Duodenal mucosa (tissue), 2 donors: ENCODE results near the gene WDR33.

Experiments
- H3K27ac ChIP-seq: one replicate; pipeline ENCODE4 v1.7.0; 2013; ENCODE audit warnings: low read depth, low read length
- H3K27me3 ChIP-seq, 2 donors: one replicate each; pipeline ENCODE4 v1.7.0; 2013; ENCODE audit warnings: low read length in 2 of 2, control low read depth in 1 of 2; ENCODE audit not compliant: insufficient read depth in 2 of 2, control insufficient read depth in 1 of 2
- H3K36me3 ChIP-seq, 2 donors: one replicate each; pipeline ENCODE4 v1.7.0; 2013; ENCODE audit warnings: low read length in 2 of 2, control low read depth in 1 of 2; ENCODE audit not compliant: insufficient read depth in 2 of 2, control insufficient read depth in 1 of 2
- H3K4me1 ChIP-seq, 2 donors: one replicate each; pipeline ENCODE4 v1.7.0; 2013; ENCODE audit warnings: low read length in 2 of 2, control low read depth in 1 of 2; ENCODE audit not compliant: insufficient read depth in 2 of 2, control insufficient read depth in 1 of 2
- H3K4me3 ChIP-seq, 2 donors: one replicate each; pipeline ENCODE4 v1.7.0; 2013; ENCODE audit warnings: low read length in 2 of 2, low read depth in 1 of 2
- H3K9ac ChIP-seq, 2 donors: one replicate each; pipeline ENCODE4 v1.7.0; 2013; ENCODE audit warnings: low read length in 2 of 2, low read depth in 1 of 2
- H3K9me3 ChIP-seq, 2 donors: one replicate each; pipeline ENCODE4 v1.7.0; 2013; ENCODE audit warnings: low read length in 2 of 2, control low read depth in 1 of 2; ENCODE audit not compliant: control insufficient read depth in 1 of 2

WDR33 gene

GRCh38 chr2:127658146-127658545, 152.8 kb downstream of the WDR33 start:
- H3K9ac ChIP-seq, result no peak overlapping the region
- H3K4me1 ChIP-seq, result peaks cover 0 to 14% of the 10 kb centered on the region in 2 donors
- no peaks in the 10 kb centered on the region for H3K36me3 ChIP-seq
- H3K4me3 ChIP-seq, result no peak overlapping the region
- H3K27ac ChIP-seq, result no peak overlapping the region
- H3K9me3 ChIP-seq, result no peaks in the 10 kb centered on the region
- peaks cover 2 to 5% of the 10 kb centered on the region in 2 donors for H3K27me3 ChIP-seq

- Histone ChIP-seq H3K27me3 (no peaks in the 10 kb centered on the region), H3K4me3 (no peak overlapping the region), H3K9ac (no peak overlapping the region), H3K27ac (no peak overlapping the region), H3K36me3 (no peaks in the 10 kb centered on the region), H3K4me1 (peaks cover 0 to 14% of the 10 kb centered on the region in 2 donors), H3K9me3 (no peaks in the 10 kb centered on the region)
Observed at GRCh38 chr2:127657232-127657595, 153.8 kb downstream of the WDR33 start.

GRCh38 chr2:127656569-127657231, 154.3 kb downstream of the WDR33 start:
- Histone ChIP-seq H3K9me3 (no peaks in the 10 kb centered on the region), H3K4me1 (peaks cover 0 to 14% of the 10 kb centered on the region in 2 donors), H3K4me3 (no peak overlapping the region), H3K27me3 (no peaks in the 10 kb centered on the region), H3K27ac (no peak overlapping the region), H3K36me3 (no peaks in the 10 kb centered on the region), H3K9ac (no peak overlapping the region)

DNA sequence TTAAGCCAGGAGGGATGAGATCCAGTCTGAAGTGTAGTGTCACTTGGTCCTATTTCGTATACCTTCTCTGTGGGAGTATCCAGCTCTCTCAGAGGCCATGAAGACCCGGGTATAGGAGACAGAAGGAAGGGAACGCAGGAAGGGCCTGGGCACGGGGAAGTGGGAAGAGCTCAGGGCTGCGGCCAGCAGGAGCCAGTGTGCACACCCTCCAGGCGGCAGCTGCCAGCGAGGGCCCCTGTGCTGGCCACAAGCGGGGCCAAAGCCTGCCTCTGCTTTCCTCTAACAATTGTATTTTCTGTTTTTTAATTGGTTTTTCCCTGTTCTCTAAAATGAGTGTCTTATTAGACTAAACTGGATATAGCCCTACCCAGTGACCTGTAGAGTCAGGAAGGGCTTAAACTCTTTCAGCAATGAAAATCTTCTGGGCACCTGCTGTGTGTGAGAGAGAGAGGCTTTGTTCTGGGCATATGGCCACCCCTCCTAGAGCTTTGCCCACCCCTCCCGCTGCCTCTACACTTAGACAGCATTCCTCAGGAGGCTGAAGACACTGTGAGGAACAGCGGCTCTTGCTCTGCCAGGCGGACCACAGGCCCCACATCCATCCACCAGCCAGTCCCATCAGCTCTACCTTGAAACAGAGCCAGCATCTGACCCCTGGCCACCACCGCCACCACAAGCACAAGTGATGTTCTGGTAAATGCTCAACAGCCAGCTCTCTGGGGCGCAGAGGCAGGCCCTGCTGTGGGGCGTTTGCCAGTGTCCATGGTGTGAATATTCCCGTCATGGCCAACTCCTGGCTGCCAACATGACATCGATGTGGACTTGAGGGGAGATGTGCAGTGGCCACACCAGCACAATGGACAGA, 155.5 kb downstream of the WDR33 start:
- Histone ChIP-seq H3K9ac (no peak overlapping the region), H3K9me3 (no peaks in the 10 kb centered on the region), H3K36me3 (no peaks in the 10 kb centered on the region), H3K27me3 (no peaks in the 10 kb centered on the region), H3K4me1 (peaks cover 0 to 11% of the 10 kb centered on the region in 2 donors), H3K27ac (no peak overlapping the region), H3K4me3 (no peak overlapping the region)

- Histone ChIP-seq H3K9me3 (no peaks in the 10 kb centered on the region), H3K36me3 (no peaks in the 10 kb centered on the region), H3K4me3 (no peak overlapping the region), H3K4me1 (peaks cover 0 to 11% of the 10 kb centered on the region in 2 donors), H3K27ac (no peak overlapping the region), H3K9ac (no peak overlapping the region), H3K27me3 (no peaks in the 10 kb centered on the region)
Observed at GRCh38 chr2:127654838-127655175, 156.2 kb downstream of the WDR33 start.

DNA sequence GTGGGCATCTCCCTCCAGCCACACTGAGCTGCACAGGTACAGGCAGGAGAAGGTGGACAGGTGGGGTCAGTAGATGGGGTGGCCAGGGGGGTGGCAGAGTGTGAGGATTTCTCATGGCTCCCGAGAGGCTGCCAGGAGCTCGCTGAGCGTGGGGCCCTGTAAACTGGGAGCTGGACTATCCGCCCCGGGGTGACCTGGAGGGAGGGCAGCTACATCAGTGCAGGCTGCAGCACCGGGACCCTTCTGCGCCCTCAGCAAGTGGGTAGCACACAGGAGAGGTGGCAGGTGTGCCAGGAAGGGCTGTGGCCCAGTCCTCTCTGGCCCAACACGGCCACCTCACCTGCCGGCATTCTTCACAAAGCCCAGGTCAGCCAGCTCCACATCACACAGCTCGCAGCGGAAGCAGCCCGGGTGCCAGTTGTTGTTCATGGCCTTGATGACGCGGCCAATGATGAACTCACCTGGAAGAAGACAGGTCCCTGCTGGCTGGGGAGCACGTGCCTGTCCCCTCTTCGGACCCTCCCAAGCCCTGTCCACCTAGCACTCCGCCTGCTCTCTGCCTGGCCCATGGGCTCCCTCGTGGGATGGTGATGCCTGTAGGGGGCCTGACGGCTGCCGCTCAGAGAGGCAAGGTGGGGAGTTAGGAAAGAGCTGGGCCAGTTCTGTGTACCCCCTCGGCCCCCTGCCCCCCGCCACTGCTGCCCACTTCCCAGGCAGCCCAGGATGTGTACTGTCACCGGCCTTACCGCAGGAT, 156.7 kb downstream of the WDR33 start:
- Histone ChIP-seq H3K9me3 (no peaks in the 10 kb centered on the region), H3K9ac (no peak overlapping the region), H3K27me3 (no peaks in the 10 kb centered on the region), H3K4me3 (no peak overlapping the region), H3K27ac (no peak overlapping the region), H3K36me3 (no peaks in the 10 kb centered on the region), H3K4me1 (peaks cover 0 to 7% of the 10 kb centered on the region in 2 donors)

GRCh38 chr2:127653421-127654083, 157.4 kb downstream of the WDR33 start:
- Histone ChIP-seq H3K9ac (no peak overlapping the region), H3K4me3 (no peak overlapping the region), H3K36me3 (no peaks in the 10 kb centered on the region), H3K9me3 (no peaks in the 10 kb centered on the region), H3K4me1 (peaks cover 0 to under 1% of the 10 kb centered on the region in 2 donors), H3K27me3 (no peaks in the 10 kb centered on the region), H3K27ac (no peak overlapping the region)

- Histone ChIP-seq H3K27me3 (no peaks in the 10 kb centered on the region), H3K27ac (no peak overlapping the region), H3K4me3 (no peak overlapping the region), H3K9ac (no peak overlapping the region), H3K36me3 (no peaks in the 10 kb centered on the region), H3K4me1 (no peaks in the 10 kb centered on the region), H3K9me3 (no peaks in the 10 kb centered on the region)
Observed at GRCh38 chr2:127652786-127653357, 158.1 kb downstream of the WDR33 start.

DNA sequence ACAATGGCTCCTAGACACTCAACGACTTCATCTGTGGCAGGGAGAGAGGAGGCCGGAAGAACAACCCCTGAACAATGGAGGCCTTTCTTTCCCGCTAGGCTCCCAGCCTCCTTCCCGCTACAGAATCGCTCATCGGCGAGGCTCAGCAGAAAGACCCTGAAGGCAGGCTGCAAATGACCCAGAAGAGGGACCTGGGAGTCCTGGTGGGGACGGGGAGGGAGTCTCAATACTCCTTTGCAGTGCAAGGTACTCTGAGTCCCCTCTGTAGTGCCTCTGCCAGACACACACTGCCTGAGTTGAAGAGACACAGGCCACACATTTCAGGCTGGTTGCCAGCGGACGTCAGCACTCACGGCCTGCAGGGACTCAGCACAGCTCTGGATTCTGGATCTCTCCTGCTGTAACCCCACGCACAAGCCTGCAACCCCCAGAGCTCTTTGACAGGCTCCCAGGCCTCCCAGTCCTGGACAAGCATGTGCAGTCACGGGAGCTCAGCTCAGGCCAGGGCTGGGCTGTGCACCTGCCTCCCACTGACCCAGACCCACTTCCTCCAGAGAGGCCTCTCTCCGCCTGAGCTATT, 158.9 kb downstream of the WDR33 start:
- Histone ChIP-seq H3K4me1 (no peaks in the 10 kb centered on the region), H3K9ac (no peak overlapping the region)

More for the DNA sequence above, 158.9 kb downstream of the WDR33 start:
- no peaks in the 10 kb centered on the region for H3K36me3 ChIP-seq
- no peak overlapping the region for H3K4me3 ChIP-seq
- no peaks in the 10 kb centered on the region for H3K9me3 ChIP-seq
- H3K27ac ChIP-seq, result no peak overlapping the region
- no peaks in the 10 kb centered on the region for H3K27me3 ChIP-seq
